Smooth muscle cell (in vitro differentiated cells): Measurements from ENCODE around the gene PHF21B. TPM values are rescaled to one million over a fixed set of nuclear protein-coding genes. Genes with fewer than 3 reads are reported as not detected.

Source experiments
- DNase-seq: peaks from one replicate; lab custom pipeline; 2025; ENCODE audit not compliant: unreplicated experiment; lab: John Stamatoyannopoulos, UW
- H2AFZ ChIP-seq: fragments of 200-600 bp; sonication (generic); 2 replicates; pipeline ENCODE4 v1.6.0; 2016; ENCODE audit warnings: antibody characterized with exemption, low read depth, mild to moderate bottlenecking
- H3F3A ChIP-seq: fragments of 200-600 bp; sonication (generic); 2 replicates; pipeline ENCODE4 v1.6.0; 2017; ENCODE audit warnings: antibody characterized with exemption, low read depth
- H3K27ac ChIP-seq: fragments of 200-600 bp; sonication (generic); 2 replicates; pipeline ENCODE4 v1.5.1; 2016; ENCODE audit warnings: low read depth, mild to moderate bottlenecking
- H3K27me3 ChIP-seq: fragments of 200-600 bp; sonication (generic); 2 replicates; pipeline ENCODE4 v1.6.1; 2016; ENCODE audit warnings: low read depth, mild to moderate bottlenecking
- H3K36me3 ChIP-seq: fragments of 200-600 bp; sonication (generic); 2 replicates; pipeline ENCODE4 v1.5.1; 2016; ENCODE audit warnings: low read depth
- H3K4me1 ChIP-seq: fragments of 200-600 bp; sonication (generic); 2 replicates; pipeline ENCODE4 v1.5.1; 2016; ENCODE audit warnings: low read depth
- H3K4me2 ChIP-seq: fragments of 200-600 bp; sonication (generic); 2 replicates; pipeline ENCODE4 v1.6.0; 2016; ENCODE audit warnings: mild to moderate bottlenecking
- H3K4me3 ChIP-seq: fragments of 200-600 bp; sonication (generic); 2 replicates; pipeline ENCODE4 v1.5.1; 2016; ENCODE audit warnings: mild to moderate bottlenecking
- H3K79me2 ChIP-seq: fragments of 200-600 bp; sonication (generic); 2 replicates; pipeline ENCODE4 v1.6.0; 2016; ENCODE audit warnings: low read depth, mild to moderate bottlenecking
- H3K9ac ChIP-seq: fragments of 200-600 bp; sonication (generic); 2 replicates; pipeline ENCODE4 v1.6.0; 2016; ENCODE audit warnings: low read depth
- H3K9me3 ChIP-seq: fragments of 200-600 bp; sonication (generic); replicated peaks from 2 replicates; pipeline ENCODE4 v1.5.1; 2016; ENCODE audit warnings: low read depth
- H4K20me1 ChIP-seq: fragments of 200-600 bp; sonication (generic); 2 replicates; pipeline ENCODE4 v1.6.0; 2016; ENCODE audit warnings: low read depth
- CTCF ChIP-seq: fragments of 200-600 bp; sonication (generic); IDR thresholded peaks from 2 replicates; pipeline ENCODE4 v1.5.1; 2017; ENCODE audit warnings: borderline replicate concordance, mild to moderate bottlenecking, antibody characterized with exemption; ENCODE audit not compliant: insufficient read depth, poor library complexity, severe bottlenecking
- WGBS: methylation state at CpG from one replicate; pipeline ENCODE4 v1.1.7; 2016; ENCODE audit warnings: low lambda C conversion rate; 5-methylcytosine and 5-hydroxymethylcytosine counted together
- polyA plus RNA-seq: library from polyadenylated mRNA; unstranded; fragments of >200 nt; fragmentation: Nextera tagmentation; extraction: Ambion mirVana; gene quantifications from 2 replicates; pipeline ENCODE4 v1.2.1, GENCODE V29; 2016
- total RNA-seq: library from RNA; depleted of rRNA; stranded (reverse); fragments of >200 nt; gene quantifications from 2 replicates; pipeline ENCODE4 v1.2.3, GENCODE V29; 2014

The PHF21B gene
- total and polyA plus RNA-seq, 2 experiments from 2014 or later: 0.13 TPM

GRCh38 chr22:44894321-44894720 lies 115.5 kb downstream of the PHF21B start:
- H3F3A ChIP-seq: no peaks in the 10 kb centered on the region

GRCh38 chr22:44893731-44894080 lies 116.1 kb downstream of the PHF21B start:
- H3K79me2 ChIP-seq: no peaks in the 10 kb centered on the region
- no peak overlapping the region for H2AFZ ChIP-seq
- no peaks in the 10 kb centered on the region for H3K36me3 ChIP-seq
- no peaks in the 10 kb centered on the region for H3F3A ChIP-seq
- TF ChIP-seq CTCF: no peak
- no peak overlapping the region for H3K4me3 ChIP-seq
- no peak for DNase-seq
- H3K9ac ChIP-seq: no peak overlapping the region
- 87% methylated on average over 7 of the region's 7 CpGs for WGBS
- no peak overlapping the region for H3K4me2 ChIP-seq
- H3K4me1 ChIP-seq: no peaks in the 10 kb centered on the region
- no peaks in the 10 kb centered on the region for H3K9me3 ChIP-seq
- H3K27ac ChIP-seq: no peak overlapping the region
- no peaks in the 10 kb centered on the region for H3K27me3 ChIP-seq
- no peaks in the 10 kb centered on the region for H4K20me1 ChIP-seq

More at GRCh38 chr22:44894321-44894720, 115.5 kb downstream of the PHF21B start:
- H3K4me2 ChIP-seq: no peak overlapping the region
- DNase-seq: no peak
- H2AFZ ChIP-seq: no peak overlapping the region
- H3K27me3 ChIP-seq: no peaks in the 10 kb centered on the region
- no peaks in the 10 kb centered on the region for H3K79me2 ChIP-seq
- 96% methylated on average over 12 of the region's 12 CpGs for WGBS
- no peaks in the 10 kb centered on the region for H3K36me3 ChIP-seq
- H3K4me3 ChIP-seq: no peak overlapping the region
- no peak for TF ChIP-seq CTCF
- no peaks in the 10 kb centered on the region for H4K20me1 ChIP-seq
- no peaks in the 10 kb centered on the region for H3K4me1 ChIP-seq
- H3K9me3 ChIP-seq: no peaks in the 10 kb centered on the region
- no peak overlapping the region for H3K27ac ChIP-seq
- no peak overlapping the region for H3K9ac ChIP-seq

- Histone ChIP-seq H3K36me3 (no peaks in the 10 kb centered on the region), H3K9ac (no peak overlapping the region), H3K27me3 (no peaks in the 10 kb centered on the region), H3K4me2 (no peak overlapping the region), H3K4me3 (no peak overlapping the region), H2AFZ (no peak overlapping the region), H3K9me3 (no peaks in the 10 kb centered on the region), H3K79me2 (no peaks in the 10 kb centered on the region), H4K20me1 (no peaks in the 10 kb centered on the region), H3K27ac (no peak overlapping the region), H3F3A (no peaks in the 10 kb centered on the region), H3K4me1 (no peaks in the 10 kb centered on the region)
- WGBS: 97% methylated on average over 20 of the region's 20 CpGs
- TF ChIP-seq CTCF: no peak
- DNase-seq: no peak
Measured at GRCh38 chr22:44892803-44893730, 116.7 kb downstream of the PHF21B start.

- no peak for TF ChIP-seq CTCF
- Histone ChIP-seq H4K20me1 (no peaks in the 10 kb centered on the region), H3F3A (no peaks in the 10 kb centered on the region), H3K4me3 (no peak overlapping the region), H3K9me3 (no peaks in the 10 kb centered on the region), H3K27ac (no peak overlapping the region), H3K36me3 (no peaks in the 10 kb centered on the region), H3K4me1 (no peaks in the 10 kb centered on the region), H2AFZ (no peak overlapping the region), H3K9ac (no peak overlapping the region), H3K27me3 (no peaks in the 10 kb centered on the region), H3K79me2 (no peaks in the 10 kb centered on the region), H3K4me2 (no peak overlapping the region)
- 91% methylated on average over 12 of the region's 13 CpGs for WGBS
- DNase-seq: no peak
Measured at GRCh38 chr22:44892243-44892642, 117.6 kb downstream of the PHF21B start.
